Choroid plexus epithelial cell (primary cell): ENCODE measurements around the gene UXS1.
"Not testable (repeated sequence)": the region's sequence is repeated elsewhere in the genome, so short reads cannot be mapped to it uniquely, and the experiment has no call there.

Experiments
- DNase-seq: peaks from one replicate; pipeline ENCODE4 v3.0.0-alpha.2; 2010; ENCODE audit warnings: low read depth
- H3K4me3 ChIP-seq: 2 replicates; pipeline ENCODE4 v1.5.1; 2011; ENCODE audit warnings: low read depth, mild to moderate bottlenecking, control low read depth, low read length, moderate library complexity
- TF ChIP-seq, protein P1 (sequence below): conservative IDR thresholded peaks from 2 replicates; pipeline ENCODE4 v1.5.1; 2011; ENCODE audit warnings: low read depth, mild to moderate bottlenecking, control low read depth, inconsistent platforms, low read length, moderate library complexity

Gene UXS1

GRCh38 chr2:106142683-106143082 is 51.4 kb downstream of the UXS1 start:
- no peak overlapping the region for H3K4me3 ChIP-seq
- DNase-seq, result no peak
- TF ChIP-seq, protein P1, sequence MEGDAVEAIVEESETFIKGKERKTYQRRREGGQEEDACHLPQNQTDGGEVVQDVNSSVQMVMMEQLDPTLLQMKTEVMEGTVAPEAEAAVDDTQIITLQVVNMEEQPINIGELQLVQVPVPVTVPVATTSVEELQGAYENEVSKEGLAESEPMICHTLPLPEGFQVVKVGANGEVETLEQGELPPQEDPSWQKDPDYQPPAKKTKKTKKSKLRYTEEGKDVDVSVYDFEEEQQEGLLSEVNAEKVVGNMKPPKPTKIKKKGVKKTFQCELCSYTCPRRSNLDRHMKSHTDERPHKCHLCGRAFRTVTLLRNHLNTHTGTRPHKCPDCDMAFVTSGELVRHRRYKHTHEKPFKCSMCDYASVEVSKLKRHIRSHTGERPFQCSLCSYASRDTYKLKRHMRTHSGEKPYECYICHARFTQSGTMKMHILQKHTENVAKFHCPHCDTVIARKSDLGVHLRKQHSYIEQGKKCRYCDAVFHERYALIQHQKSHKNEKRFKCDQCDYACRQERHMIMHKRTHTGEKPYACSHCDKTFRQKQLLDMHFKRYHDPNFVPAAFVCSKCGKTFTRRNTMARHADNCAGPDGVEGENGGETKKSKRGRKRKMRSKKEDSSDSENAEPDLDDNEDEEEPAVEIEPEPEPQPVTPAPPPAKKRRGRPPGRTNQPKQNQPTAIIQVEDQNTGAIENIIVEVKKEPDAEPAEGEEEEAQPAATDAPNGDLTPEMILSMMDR, result no peak

DNA sequence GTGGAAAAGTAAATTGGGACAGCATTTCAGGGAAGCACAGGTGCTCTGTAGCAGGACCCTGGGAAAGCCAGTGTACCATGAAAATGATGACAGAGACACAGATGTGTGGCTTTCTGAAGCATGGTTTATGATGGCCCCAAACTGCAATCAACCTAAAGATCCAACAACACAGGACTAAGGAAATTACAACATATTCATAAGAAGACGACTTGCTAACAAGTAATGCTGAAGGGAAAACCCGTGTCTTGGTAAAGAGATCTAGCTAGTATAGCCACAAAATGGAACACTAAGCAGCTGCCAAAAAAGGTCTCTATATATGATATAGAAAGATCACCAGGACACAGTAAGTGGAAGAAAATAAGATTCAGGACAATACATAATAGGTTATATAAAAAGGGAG is 53.2 kb downstream of the UXS1 start:
- DNase-seq, result no peak
- TF ChIP-seq, protein P1, result no peak
- H3K4me3 ChIP-seq, result no peak overlapping the region

- TF ChIP-seq, protein P1, result no peak
- no peak for DNase-seq
- H3K4me3 ChIP-seq, result no peak overlapping the region
Observed at GRCh38 chr2:106140113-106140512, 54.0 kb downstream of the UXS1 start.

GRCh38 chr2:106139238-106139935 is 54.7 kb downstream of the UXS1 start:
- TF ChIP-seq, protein P1, result no peak

DNA sequence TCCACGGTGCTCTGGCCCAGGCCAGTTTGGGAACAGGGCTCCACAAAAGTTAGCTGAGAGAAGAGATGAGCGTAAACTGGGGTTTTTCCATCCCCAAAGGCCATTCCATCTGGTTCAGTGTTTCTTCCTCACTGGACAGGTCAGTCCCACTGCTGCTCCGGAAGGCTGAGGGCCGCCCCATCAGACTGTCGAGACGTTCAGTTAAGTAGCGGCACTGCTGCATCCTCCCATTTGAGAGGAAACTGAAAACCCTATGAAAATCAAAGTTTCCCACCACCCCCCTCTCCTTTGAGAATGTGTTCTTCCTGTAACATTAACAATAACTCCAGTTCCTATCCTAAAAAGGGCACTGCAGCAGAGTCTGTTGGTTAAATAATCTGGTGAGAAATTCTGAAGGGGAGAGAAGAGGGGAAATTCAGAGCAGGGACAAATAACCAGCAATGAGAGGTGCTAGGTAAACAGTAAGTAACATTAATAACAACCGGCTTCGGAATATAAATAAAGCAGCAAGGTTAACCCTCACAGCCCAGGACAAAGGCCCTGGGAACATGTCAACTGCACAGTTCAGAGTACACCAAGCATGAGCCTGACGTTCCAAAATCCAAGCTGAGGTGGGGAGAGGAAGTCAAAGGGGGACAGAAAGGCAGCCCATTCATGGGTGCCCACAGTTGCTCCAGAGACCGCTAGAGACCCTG is 55.4 kb downstream of the UXS1 start:
- no peak overlapping the region for H3K4me3 ChIP-seq
- TF ChIP-seq, protein P1, result no peak
- no peak for DNase-seq

More at GRCh38 chr2:106139238-106139935, 54.7 kb downstream of the UXS1 start:
- H3K4me3 ChIP-seq, result no peak overlapping the region
- DNase-seq, result no peak

DNA sequence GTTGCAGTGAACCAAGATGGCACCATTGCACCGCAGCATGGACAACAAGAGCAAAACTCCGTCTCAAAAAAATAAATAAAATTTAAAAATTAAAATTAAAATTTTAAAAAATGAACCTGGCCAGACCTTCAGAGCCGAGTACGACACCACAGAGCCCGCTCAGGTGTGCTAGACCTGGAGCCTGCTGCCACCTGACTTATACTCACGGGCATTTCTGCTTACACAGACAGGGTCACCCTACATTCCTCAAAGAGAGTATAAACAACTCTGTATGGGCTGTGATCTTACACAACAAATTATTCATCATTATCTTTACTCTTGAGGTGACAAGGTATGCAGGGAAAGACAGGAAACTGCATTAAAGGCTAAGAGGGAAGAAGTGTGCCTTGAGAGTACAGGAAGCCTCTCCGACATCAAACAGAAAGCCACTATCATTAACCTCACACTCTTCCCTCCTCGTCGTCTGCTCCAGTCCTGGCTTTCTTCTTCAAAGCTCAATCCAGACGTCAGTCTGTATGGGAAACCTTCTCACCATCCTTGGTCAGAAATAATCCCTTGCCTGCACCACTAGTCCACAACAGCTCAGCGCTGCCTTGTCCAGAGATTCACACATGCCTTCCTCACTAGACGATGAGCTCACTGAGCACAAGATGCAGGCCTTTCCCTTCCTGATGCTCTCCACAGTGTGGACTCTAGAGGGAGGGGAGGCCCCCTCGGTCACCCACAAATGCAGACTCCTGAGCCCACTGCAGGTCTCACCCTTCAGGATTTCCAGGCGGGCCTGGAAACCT is 56.2 kb downstream of the UXS1 start:
- TF ChIP-seq, protein P1, result peak; percentile 4
- no peak overlapping the region for H3K4me3 ChIP-seq

GRCh38 chr2:106131192-106131591 is 62.9 kb downstream of the UXS1 start:
- not testable (repeated sequence) for DNase-seq, H3K4me3 ChIP-seq

More for the DNA sequence above, 56.2 kb downstream of the UXS1 start:
- peak; percentile 59 for DNase-seq
